Measurements from ENCODE around the gene NFIA. TPM values are rescaled to one million over a fixed set of nuclear protein-coding genes. Genes with fewer than 3 reads are reported as not detected.

Gene NFIA
- total and polyA plus RNA-seq, 9 of the 15 experiments (the other 6 are each of a cell fraction or from before 2014, with no cell fraction given), result 5.3 to 24.9 (median 9.8) TPM

DNA sequence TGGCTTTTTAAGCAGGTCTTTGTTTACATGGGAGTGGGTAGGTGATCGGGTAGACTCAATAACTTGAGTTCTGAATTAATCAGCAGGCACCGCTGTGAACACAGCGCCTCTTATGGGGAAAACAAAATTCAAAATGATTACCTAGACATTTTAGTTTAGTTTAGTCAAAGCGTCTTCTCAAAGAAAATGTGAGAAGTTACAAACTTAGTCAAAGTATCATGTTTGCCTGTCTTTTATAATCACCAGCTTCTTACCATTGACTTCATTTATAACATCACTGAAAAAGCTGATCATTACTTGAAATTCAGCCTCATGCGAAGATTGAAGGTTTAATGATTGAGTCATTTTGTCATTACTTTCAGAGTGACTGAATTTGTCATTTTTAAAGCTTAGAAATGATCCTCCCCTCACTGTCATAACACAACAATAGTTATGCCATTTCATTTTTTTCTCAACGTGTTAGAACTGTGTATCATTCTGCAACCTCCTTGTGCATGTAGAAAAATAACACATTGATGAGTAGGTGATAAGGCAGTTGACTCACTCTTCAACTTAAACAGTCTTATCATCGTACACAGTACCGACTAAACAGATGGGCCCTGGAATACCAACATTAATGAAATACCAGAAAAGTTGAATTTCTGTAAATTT, 188.5 kb downstream of the NFIA start (continued):
- TF ChIP-seq ZNF224 (CRISPR knock-in tag; IDR thresholded peaks at IDR 0.05) (no peak), SMARCB1 (IDR thresholded peaks at IDR 0.05; ENCODE audit: insufficient read length, low read depth) (no peak), ETS2 (tag; IDR thresholded peaks at IDR 0.05; ENCODE audit: borderline replicate concordance, poor library complexity, severe bottlenecking) (no peak), SMAD1 (IDR thresholded peaks at IDR 0.05; ENCODE audit: low read depth, low read length, partially characterized antibody) (no peak), KAT7 (CRISPR knock-in tag; IDR thresholded peaks at IDR 0.05; ENCODE audit: borderline replicate concordance) (no peak), PTRF (tag; IDR thresholded peaks at IDR 0.05) (no peak), MIER1 (IDR thresholded peaks at IDR 0.05; ENCODE audit: low read depth) (no peak), YY1 (IDR thresholded peaks at IDR 0.05; ENCODE audit: borderline replicate concordance in 1 of 3, control insufficient read depth in 1 of 3, extremely low read depth in 1 of 3, insufficient read depth in 3 of 3, insufficient read length in 1 of 3, insufficient replicate concordance in 2 of 3, low read depth in 1 of 3, low read length in 2 of 3) (no peak), ZNF766 (CRISPR knock-in tag; conservative IDR thresholded peaks at IDR 0.05) (0 out of 2 replicates have a peak, but pooled peaks have one; percentile 64), FOXK1 (CRISPR knock-in tag; IDR thresholded peaks at IDR 0.05; ENCODE audit: borderline replicate concordance) (no peak), FOXM1 (IDR thresholded peaks at IDR 0.05; ENCODE audit: low read depth) (peak; percentile 59; the same call in 1 of the 2 replicates), FOXM1 (CRISPR knock-in tag; IDR thresholded peaks at IDR 0.05; ENCODE audit: low read depth) (no peak), ELF2 (CRISPR knock-in tag; IDR thresholded peaks at IDR 0.05) (no peak)
- TF ChIP-seq, protein P1, sequence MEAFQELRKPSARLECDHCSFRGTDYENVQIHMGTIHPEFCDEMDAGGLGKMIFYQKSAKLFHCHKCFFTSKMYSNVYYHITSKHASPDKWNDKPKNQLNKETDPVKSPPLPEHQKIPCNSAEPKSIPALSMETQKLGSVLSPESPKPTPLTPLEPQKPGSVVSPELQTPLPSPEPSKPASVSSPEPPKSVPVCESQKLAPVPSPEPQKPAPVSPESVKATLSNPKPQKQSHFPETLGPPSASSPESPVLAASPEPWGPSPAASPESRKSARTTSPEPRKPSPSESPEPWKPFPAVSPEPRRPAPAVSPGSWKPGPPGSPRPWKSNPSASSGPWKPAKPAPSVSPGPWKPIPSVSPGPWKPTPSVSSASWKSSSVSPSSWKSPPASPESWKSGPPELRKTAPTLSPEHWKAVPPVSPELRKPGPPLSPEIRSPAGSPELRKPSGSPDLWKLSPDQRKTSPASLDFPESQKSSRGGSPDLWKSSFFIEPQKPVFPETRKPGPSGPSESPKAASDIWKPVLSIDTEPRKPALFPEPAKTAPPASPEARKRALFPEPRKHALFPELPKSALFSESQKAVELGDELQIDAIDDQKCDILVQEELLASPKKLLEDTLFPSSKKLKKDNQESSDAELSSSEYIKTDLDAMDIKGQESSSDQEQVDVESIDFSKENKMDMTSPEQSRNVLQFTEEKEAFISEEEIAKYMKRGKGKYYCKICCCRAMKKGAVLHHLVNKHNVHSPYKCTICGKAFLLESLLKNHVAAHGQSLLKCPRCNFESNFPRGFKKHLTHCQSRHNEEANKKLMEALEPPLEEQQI (IDR thresholded peaks at IDR 0.05), result peak; percentile 69; the same call in 1 of the 2 replicates
- TF ChIP-seq, protein P2, sequence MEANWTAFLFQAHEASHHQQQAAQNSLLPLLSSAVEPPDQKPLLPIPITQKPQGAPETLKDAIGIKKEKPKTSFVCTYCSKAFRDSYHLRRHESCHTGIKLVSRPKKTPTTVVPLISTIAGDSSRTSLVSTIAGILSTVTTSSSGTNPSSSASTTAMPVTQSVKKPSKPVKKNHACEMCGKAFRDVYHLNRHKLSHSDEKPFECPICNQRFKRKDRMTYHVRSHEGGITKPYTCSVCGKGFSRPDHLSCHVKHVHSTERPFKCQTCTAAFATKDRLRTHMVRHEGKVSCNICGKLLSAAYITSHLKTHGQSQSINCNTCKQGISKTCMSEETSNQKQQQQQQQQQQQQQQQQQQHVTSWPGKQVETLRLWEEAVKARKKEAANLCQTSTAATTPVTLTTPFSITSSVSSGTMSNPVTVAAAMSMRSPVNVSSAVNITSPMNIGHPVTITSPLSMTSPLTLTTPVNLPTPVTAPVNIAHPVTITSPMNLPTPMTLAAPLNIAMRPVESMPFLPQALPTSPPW (CRISPR knock-in tag; IDR thresholded peaks at IDR 0.05), result 0 out of 2 replicates have a peak, but pooled peaks have one; percentile 29
- TF ChIP-seq, protein P3, sequence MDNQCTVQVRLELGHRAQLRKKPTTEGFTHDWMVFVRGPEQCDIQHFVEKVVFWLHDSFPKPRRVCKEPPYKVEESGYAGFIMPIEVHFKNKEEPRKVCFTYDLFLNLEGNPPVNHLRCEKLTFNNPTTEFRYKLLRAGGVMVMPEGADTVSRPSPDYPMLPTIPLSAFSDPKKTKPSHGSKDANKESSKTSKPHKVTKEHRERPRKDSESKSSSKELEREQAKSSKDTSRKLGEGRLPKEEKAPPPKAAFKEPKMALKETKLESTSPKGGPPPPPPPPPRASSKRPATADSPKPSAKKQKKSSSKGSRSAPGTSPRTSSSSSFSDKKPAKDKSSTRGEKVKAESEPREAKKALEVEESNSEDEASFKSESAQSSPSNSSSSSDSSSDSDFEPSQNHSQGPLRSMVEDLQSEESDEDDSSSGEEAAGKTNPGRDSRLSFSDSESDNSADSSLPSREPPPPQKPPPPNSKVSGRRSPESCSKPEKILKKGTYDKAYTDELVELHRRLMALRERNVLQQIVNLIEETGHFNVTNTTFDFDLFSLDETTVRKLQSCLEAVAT (IDR thresholded peaks at IDR 0.05), result no peak
- TF ChIP-seq, protein P4, sequence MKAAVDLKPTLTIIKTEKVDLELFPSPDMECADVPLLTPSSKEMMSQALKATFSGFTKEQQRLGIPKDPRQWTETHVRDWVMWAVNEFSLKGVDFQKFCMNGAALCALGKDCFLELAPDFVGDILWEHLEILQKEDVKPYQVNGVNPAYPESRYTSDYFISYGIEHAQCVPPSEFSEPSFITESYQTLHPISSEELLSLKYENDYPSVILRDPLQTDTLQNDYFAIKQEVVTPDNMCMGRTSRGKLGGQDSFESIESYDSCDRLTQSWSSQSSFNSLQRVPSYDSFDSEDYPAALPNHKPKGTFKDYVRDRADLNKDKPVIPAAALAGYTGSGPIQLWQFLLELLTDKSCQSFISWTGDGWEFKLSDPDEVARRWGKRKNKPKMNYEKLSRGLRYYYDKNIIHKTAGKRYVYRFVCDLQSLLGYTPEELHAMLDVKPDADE (conservative IDR thresholded peaks at IDR 0.05; ENCODE audit: control insufficient read depth, low read depth, low read length), result no peak
- TF ChIP-seq, protein P5, sequence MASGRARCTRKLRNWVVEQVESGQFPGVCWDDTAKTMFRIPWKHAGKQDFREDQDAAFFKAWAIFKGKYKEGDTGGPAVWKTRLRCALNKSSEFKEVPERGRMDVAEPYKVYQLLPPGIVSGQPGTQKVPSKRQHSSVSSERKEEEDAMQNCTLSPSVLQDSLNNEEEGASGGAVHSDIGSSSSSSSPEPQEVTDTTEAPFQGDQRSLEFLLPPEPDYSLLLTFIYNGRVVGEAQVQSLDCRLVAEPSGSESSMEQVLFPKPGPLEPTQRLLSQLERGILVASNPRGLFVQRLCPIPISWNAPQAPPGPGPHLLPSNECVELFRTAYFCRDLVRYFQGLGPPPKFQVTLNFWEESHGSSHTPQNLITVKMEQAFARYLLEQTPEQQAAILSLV (tag; IDR thresholded peaks at IDR 0.05), result no peak
